ENCODE measurements around the gene RNF4. TPM values are rescaled to one million over a fixed set of nuclear protein-coding genes. Genes with fewer than 3 reads are reported as not detected.
A peak's percentile ranks its signal among the peaks of the same experiment; 100 is the strongest.

RNF4 gene
- total RNA-seq, 1 donor from 2014 or later = 93.7 TPM

DNA sequence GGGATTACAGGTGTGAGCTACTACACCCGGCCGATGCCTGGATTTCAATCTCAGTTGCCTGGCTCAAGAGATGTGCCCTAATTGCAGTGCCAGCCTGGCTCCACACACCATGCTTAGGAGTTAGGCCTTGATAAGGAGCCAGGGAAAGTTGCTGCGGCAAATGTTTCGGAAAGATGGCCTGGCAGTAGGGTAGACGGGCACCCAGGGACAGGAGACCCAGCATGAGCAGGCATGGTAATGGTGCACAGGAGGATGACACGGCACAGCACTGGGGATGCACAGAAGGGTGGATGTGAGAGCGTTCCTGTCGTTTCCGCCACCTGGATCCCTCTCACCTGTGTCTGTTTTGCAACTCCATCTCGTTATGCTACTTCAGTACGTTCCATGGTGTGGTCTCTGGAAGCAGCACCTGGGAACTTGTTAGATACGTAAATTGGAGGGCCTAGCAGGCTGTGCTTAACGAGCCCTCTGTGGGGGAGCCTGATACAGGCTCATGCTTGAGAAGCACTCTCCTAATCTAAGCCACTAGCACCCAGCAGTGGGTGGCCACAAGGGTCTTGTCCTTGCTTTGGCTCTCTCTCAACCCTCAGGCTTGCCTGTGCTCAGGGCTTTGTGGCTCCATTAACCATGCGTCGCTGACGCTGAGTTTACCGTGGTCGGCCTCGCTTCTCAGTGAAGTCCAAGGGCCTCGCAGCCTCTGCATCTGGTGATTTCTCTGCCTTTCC lies 20.3 kb downstream of the RNF4 start:
- Mint-ChIP-seq H3K27me3 (ENCODE audit: insufficient read depth) (no peaks in the 10 kb centered on the region), H3K4me3 (no peak overlapping the region), H3K9me3 (no peaks in the 10 kb centered on the region), H3K36me3 (ENCODE audit: low read depth) (peaks cover 30% of the 10 kb centered on the region), H3K27ac (no peak overlapping the region), H3K4me1 (ENCODE audit: low read depth) (peaks cover 57% of the 10 kb centered on the region)
- intact Hi-C loops (cut with micrococcal nuclease) = no loop called here
- no peak for DNase-seq (ENCODE audit: low spot score)

DNA sequence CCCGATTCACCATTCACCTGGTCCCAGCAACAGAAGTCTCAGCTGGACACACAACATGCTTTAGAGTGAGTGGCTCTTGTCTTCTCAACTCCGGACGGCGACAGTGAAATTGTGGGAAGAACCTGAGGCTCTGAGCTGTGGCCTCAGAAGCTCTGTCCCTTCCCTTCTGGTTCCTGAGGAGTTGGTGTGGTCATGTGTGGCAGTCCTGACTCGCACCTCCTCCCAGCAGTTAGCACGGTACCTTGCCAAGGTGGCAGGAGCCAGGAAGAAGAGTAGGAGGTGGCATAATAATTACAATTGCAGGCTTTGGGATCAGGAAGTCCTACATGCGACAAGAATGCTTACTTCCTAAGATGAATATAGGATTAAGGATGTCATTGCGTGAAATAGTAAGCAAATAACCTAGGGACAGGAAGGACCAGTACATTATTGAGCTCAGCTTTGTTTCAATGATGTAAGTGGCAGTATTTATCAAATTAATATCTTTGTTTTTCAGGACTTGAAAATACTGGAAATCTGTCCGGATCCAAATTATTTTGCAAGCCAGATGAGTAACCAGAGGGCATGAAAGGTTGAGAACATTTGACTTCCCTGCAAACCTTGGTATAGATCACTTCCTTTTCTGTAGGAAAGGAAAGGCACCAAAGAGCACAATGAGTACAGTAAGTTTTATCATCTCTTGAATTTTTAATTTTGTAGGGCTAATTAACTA lies 21.1 kb downstream of the RNF4 start:
- no peak for DNase-seq (ENCODE audit: low spot score)
- Mint-ChIP-seq H3K36me3 (ENCODE audit: low read depth) (peaks cover 27% of the 10 kb centered on the region), H3K27ac (peak overlapping the region; percentile 29), H3K4me1 (ENCODE audit: low read depth) (peaks cover 50% of the 10 kb centered on the region), H3K4me3 (no peak overlapping the region), H3K9me3 (no peaks in the 10 kb centered on the region), H3K27me3 (ENCODE audit: insufficient read depth) (no peaks in the 10 kb centered on the region)
- intact Hi-C loops (cut with micrococcal nuclease) = no loop called here

DNA sequence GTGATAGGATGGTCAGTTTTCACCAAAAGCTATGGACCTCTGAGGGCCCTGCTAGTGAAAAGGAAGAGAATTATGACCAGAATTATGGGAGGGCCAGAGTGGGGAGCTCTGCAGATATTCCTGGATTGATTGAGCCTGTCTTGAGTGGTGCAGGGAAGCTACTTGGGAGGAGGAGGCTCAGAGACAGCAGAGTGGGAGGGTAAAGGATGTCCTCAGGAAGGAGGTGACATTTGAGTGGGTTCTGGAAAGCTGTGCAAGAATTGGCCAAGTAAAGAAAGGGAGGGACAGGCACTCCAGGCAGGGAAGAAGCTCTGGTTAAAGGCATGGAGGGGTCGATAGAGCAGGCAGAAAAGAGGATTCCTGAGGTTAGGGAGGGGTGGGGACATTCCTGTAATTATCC lies 24.1 kb downstream of the RNF4 start:
- intact Hi-C loops (cut with micrococcal nuclease) = no loop called here
- no peak overlapping the region for H3K4me3 Mint-ChIP-seq
- peaks cover 28% of the 10 kb centered on the region for H3K4me1 Mint-ChIP-seq (ENCODE audit: low read depth)
- H3K27me3 Mint-ChIP-seq (ENCODE audit: insufficient read depth) = no peaks in the 10 kb centered on the region
- H3K9me3 Mint-ChIP-seq = no peaks in the 10 kb centered on the region
- no peak for DNase-seq (ENCODE audit: low spot score)
- peaks cover 39% of the 10 kb centered on the region for H3K36me3 Mint-ChIP-seq (ENCODE audit: low read depth)
- no peak overlapping the region for H3K27ac Mint-ChIP-seq

- Mint-ChIP-seq H3K36me3 (ENCODE audit: low read depth) (peaks cover 38% of the 10 kb centered on the region), H3K4me1 (ENCODE audit: low read depth) (peaks cover 22% of the 10 kb centered on the region), H3K27me3 (ENCODE audit: insufficient read depth) (no peaks in the 10 kb centered on the region), H3K4me3 (no peak overlapping the region), H3K27ac (no peak overlapping the region), H3K9me3 (no peaks in the 10 kb centered on the region)
- DNase-seq (ENCODE audit: low spot score) = no peak
- intact Hi-C loops (cut with micrococcal nuclease) = no loop called here
Measured at GRCh38 chr4:2494992-2495391, 26.1 kb downstream of the RNF4 start.

GRCh38 chr4:2497324-2497723 lies 28.4 kb downstream of the RNF4 start:
- Mint-ChIP-seq H3K27ac (no peak overlapping the region), H3K4me1 (ENCODE audit: low read depth) (peaks cover 27% of the 10 kb centered on the region), H3K36me3 (ENCODE audit: low read depth) (peaks cover 37% of the 10 kb centered on the region), H3K4me3 (no peak overlapping the region), H3K27me3 (ENCODE audit: insufficient read depth) (no peaks in the 10 kb centered on the region), H3K9me3 (no peaks in the 10 kb centered on the region)
- intact Hi-C loops (cut with micrococcal nuclease) = no loop called here
- DNase-seq (ENCODE audit: low spot score) = no peak

DNA sequence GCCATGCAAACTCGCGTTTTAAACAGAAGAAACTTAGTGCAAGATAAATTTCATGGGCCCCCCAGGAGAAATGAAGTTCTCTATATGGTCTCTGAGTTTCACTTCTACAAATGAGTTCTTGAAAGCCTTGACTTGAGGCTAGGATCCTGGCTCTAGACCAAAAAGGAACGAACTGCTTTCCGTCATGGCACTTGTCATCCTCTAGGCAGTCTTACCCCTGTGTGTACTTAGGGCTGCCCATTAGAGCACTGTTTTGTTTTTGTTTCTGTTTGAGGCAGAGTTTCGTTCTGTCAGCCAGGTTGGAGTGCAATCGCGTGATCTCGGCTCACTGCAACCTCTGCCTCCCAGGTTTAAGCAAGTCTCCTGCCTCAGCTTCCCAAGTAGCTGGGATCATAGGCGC lies 29.0 kb downstream of the RNF4 start:
- H3K4me3 Mint-ChIP-seq = no peak overlapping the region
- intact Hi-C loops (cut with micrococcal nuclease) = no loop called here
- DNase-seq (ENCODE audit: low spot score) = no peak
- peaks cover 22% of the 10 kb centered on the region for H3K4me1 Mint-ChIP-seq (ENCODE audit: low read depth)
- H3K27ac Mint-ChIP-seq = no peak overlapping the region
- peaks cover 33% of the 10 kb centered on the region for H3K36me3 Mint-ChIP-seq (ENCODE audit: low read depth)
- H3K27me3 Mint-ChIP-seq (ENCODE audit: insufficient read depth) = no peaks in the 10 kb centered on the region
- no peaks in the 10 kb centered on the region for H3K9me3 Mint-ChIP-seq

DNA sequence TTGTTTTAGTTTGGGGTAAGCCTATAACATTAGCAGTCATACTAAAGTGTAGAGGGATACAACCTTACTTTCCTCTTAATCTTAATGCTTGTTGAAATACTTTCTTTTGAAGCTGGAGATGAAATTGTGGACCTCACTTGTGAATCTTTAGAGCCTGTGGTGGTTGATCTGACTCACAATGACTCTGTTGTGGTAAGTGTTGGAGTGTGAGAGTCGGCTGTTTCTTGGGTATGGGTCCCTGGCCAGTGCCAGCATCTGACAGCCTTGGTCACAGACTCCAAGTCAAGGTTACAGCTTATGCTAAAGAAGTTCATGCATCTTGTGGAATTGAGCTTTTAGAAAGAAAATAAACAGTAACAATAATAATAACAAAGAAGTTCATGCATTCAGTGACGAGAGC lies 31.6 kb downstream of the RNF4 start:
- no peaks in the 10 kb centered on the region for H3K9me3 Mint-ChIP-seq
- H3K27ac Mint-ChIP-seq = peak overlapping the region; percentile 18
- H3K36me3 Mint-ChIP-seq (ENCODE audit: low read depth) = peaks cover 24% of the 10 kb centered on the region
- H3K27me3 Mint-ChIP-seq (ENCODE audit: insufficient read depth) = no peaks in the 10 kb centered on the region
- intact Hi-C loops (cut with micrococcal nuclease) = no loop called here
- peaks cover 18% of the 10 kb centered on the region for H3K4me1 Mint-ChIP-seq (ENCODE audit: low read depth)
- no peak overlapping the region for H3K4me3 Mint-ChIP-seq
- no peak for DNase-seq (ENCODE audit: low spot score)

GRCh38 chr4:2501034-2501594 lies 32.2 kb downstream of the RNF4 start:
- DNase-seq (ENCODE audit: low spot score) = no peak
- H3K4me1 Mint-ChIP-seq (ENCODE audit: low read depth) = peaks cover 18% of the 10 kb centered on the region
- H3K27ac Mint-ChIP-seq = no peak overlapping the region
- H3K9me3 Mint-ChIP-seq = no peaks in the 10 kb centered on the region
- peaks cover 23% of the 10 kb centered on the region for H3K36me3 Mint-ChIP-seq (ENCODE audit: low read depth)
- no peak overlapping the region for H3K4me3 Mint-ChIP-seq
- intact Hi-C loops (cut with micrococcal nuclease) = no loop called here
- no peaks in the 10 kb centered on the region for H3K27me3 Mint-ChIP-seq (ENCODE audit: insufficient read depth)

DNA sequence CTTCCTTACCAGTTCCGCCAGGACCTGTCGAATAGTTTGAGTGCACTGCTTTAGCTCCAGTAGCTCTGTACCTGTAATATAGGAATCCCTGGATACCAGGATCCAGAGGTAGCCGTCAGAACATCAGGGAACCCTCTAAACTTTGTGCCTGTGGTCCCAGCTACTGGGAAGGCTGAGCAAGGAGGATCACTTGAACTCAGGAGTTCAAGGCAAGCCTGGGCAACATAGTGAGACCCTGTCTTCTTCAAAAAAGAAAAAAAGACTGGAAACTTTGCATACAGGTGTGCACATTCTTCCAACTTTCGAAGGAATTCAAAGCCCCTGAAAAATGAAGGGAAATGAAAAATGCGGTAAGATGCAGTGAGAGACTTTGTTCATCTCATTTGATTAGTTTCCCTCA lies 34.9 kb downstream of the RNF4 start:
- Mint-ChIP-seq H3K4me1 (ENCODE audit: low read depth) (peaks cover 22% of the 10 kb centered on the region), H3K27ac (no peak overlapping the region), H3K9me3 (no peaks in the 10 kb centered on the region), H3K4me3 (no peak overlapping the region), H3K27me3 (ENCODE audit: insufficient read depth) (no peaks in the 10 kb centered on the region), H3K36me3 (ENCODE audit: low read depth) (peaks cover 28% of the 10 kb centered on the region)
- intact Hi-C loops (cut with micrococcal nuclease) = no loop called here
- no peak for DNase-seq (ENCODE audit: low spot score)

GRCh38 chr4:2507259-2507658 lies 38.4 kb downstream of the RNF4 start:
- Mint-ChIP-seq H3K36me3 (ENCODE audit: low read depth) (peaks cover 30% of the 10 kb centered on the region), H3K27ac (no peak overlapping the region), H3K4me3 (no peak overlapping the region), H3K27me3 (ENCODE audit: insufficient read depth) (no peaks in the 10 kb centered on the region), H3K9me3 (no peaks in the 10 kb centered on the region), H3K4me1 (ENCODE audit: low read depth) (peaks cover 19% of the 10 kb centered on the region)
- no peak for DNase-seq (ENCODE audit: low spot score)
- intact Hi-C loops (cut with micrococcal nuclease) = no loop called here

DNA sequence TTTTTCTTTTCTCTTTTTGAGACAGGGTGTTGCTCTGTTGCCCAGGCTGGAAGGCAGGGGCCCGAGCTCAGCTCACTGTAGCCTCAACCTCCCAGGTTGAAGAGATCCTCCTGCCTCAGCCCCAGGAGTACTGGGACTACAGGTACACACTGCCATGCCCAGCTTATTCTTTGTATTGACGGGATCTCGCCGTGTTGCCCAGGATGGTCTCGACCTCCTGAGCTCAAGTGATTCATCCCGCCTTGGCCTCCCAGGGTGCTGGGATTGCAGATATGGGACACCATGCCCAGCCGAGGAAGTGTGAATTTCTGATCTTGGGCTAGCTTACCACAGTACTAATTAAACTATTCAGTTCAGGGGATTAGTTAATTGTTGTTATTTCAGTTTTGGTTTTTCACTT lies 38.9 kb downstream of the RNF4 start:
- H3K4me3 Mint-ChIP-seq = no peak overlapping the region
- peaks cover 19% of the 10 kb centered on the region for H3K4me1 Mint-ChIP-seq (ENCODE audit: low read depth)
- no peak for DNase-seq (ENCODE audit: low spot score)
- no peak overlapping the region for H3K27ac Mint-ChIP-seq
- H3K9me3 Mint-ChIP-seq = no peaks in the 10 kb centered on the region
- intact Hi-C loops (cut with micrococcal nuclease) = no loop called here
- H3K36me3 Mint-ChIP-seq (ENCODE audit: low read depth) = peaks cover 32% of the 10 kb centered on the region
- H3K27me3 Mint-ChIP-seq (ENCODE audit: insufficient read depth) = no peaks in the 10 kb centered on the region

DNA sequence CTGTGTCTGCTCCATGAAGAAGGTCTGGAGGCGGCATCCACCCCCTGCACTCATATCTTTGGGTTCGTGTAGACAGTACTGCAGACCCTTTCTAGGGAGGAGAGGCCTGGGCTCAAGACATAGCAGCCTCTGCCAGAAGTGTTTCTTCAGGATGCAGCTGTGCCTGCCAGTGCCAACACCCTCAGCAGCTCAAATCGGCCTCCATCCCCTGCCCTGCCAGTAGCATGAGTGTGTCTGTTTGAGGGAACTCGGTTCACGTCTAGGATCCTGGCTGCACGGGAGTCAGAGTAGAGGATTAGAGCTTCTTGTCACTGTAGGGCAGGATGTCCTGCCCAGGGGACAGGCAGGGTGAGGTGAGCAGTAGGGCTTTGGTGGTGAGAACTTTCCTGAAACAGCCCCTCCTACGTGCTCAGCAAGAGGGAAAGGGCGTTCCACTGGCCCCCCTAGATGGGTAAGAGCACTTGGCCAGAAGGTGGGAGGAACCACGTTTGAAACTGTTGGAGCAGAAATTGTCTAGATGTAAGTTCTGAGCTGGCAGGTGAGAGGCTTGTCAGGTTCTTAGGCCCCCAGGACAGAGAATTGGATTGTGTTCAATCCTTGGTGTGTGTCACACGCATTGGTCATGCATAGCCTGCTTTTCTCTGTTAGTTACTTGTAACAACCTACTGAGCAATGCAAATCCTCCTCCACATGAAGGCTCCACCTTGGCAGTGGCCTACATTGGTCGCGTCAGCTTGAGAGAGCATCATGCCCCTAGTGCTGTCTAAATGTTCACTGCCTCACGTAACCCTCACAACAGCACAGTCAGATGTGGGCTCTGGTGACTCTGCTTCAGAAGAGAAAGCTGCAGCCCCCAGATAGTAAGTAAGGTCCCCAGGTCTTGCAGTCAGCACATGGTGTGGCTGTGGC lies 41.7 kb downstream of the RNF4 start:
- peak overlapping the region; percentile 61 for H3K27ac Mint-ChIP-seq
- intact Hi-C loops (cut with micrococcal nuclease) = no loop called here
- no peak overlapping the region for H3K4me3 Mint-ChIP-seq
- H3K4me1 Mint-ChIP-seq (ENCODE audit: low read depth) = peaks cover 19% of the 10 kb centered on the region
- no peaks in the 10 kb centered on the region for H3K9me3 Mint-ChIP-seq
- peaks cover 53% of the 10 kb centered on the region for H3K36me3 Mint-ChIP-seq (ENCODE audit: low read depth)
- no peaks in the 10 kb centered on the region for H3K27me3 Mint-ChIP-seq (ENCODE audit: insufficient read depth)
- no peak for DNase-seq (ENCODE audit: low spot score)

Data from activated T-helper 1 cell treated with anti-CD3 and anti-CD28 coated beads, Interleukin-12 subunit alpha, Interleukin-12 subunit beta, Interleukin-2, Interleukin-4 antibody, amounts not matched to agents 30 ng/mL and 10 ng/mL and 1 ng/mL, durations not matched to agents 14 hours and 24 hours and 36 hours (primary cell).